HEK293 (cell line): Measurements from ENCODE around the gene MAD2L1BP.

Experiments
- CTCF ChIA-PET: fragments of 350-600 bp; formaldehyde crosslinking; extraction: SDS; loops from one replicate; lab custom pipeline; 2021; ENCODE audit warnings: antibody characterized with exemption; lab: Yijun Ruan, JAX
- POLR2A ChIA-PET: fragments of 300-600 bp; formaldehyde crosslinking; extraction: SDS; loops from one replicate; lab custom pipeline; 2020; ENCODE audit warnings: antibody characterized with exemption, inconsistent platforms; lab: Yijun Ruan, JAX
- H3K27ac ChIP-seq: fragments of 200-500 bp; sonication (Bioruptor generic); 2 replicates; pipeline ENCODE4 v1.5.1; 2014; ENCODE audit warnings: low read depth, low read length, control low read depth, inconsistent platforms; ENCODE audit errors: extremely low read depth
- H3K36me3 ChIP-seq, 2 experiments: fragments of 200-500 bp in 1 of 2; sonication (Bioruptor generic) in 1 of 2; 1 replicate in 1 of 2; 2 replicates in 1 of 2; pipeline ENCODE4 v1.5.1; 2014 to 2017; ENCODE audit warnings: inconsistent platforms in 2 of 2, low read length in 2 of 2; ENCODE audit not compliant: control insufficient read depth in 2 of 2, insufficient read depth in 1 of 2
- H3K4me1 ChIP-seq: fragments of 200-500 bp; sonication (Bioruptor generic); 2 replicates; pipeline ENCODE4 v1.5.1; 2014; ENCODE audit warnings: mild to moderate bottlenecking, low read length, inconsistent platforms; ENCODE audit not compliant: control insufficient read depth, insufficient read depth
- H3K4me3 ChIP-seq: 2 replicates; pipeline ENCODE4 v1.5.1; 2011; ENCODE audit warnings: low read depth, mild to moderate bottlenecking, control low read depth, low read length, moderate library complexity
- H3K9me3 ChIP-seq: fragments of 200-500 bp; sonication (Bioruptor generic); 2 replicates; pipeline ENCODE4 v1.5.1; 2014; ENCODE audit warnings: low read depth, low read length, inconsistent platforms; ENCODE audit not compliant: control insufficient read depth, insufficient read depth
- IKZF3 ChIP-seq: fragments of 450-650 bp; IDR thresholded peaks from 2 replicates; pipeline ENCODE4 v1.5.0; 2018; ENCODE audit warnings: missing biosample characterization, mild to moderate bottlenecking, missing genetic modification characterization, moderate library complexity
- KLF1 ChIP-seq: fragments of 450-650 bp; formaldehyde crosslinking; IDR thresholded peaks from 2 replicates; pipeline ENCODE4 v1.5.1; 2016; ENCODE audit warnings: missing biosample characterization, missing genetic modification characterization
- ZBTB1 ChIP-seq: fragments of 450-650 bp; formaldehyde crosslinking; IDR thresholded peaks from 2 replicates; pipeline ENCODE4 v1.5.1; 2016; ENCODE audit warnings: missing biosample characterization, missing genetic modification characterization
- ZFHX2 ChIP-seq: fragments of 450-650 bp; formaldehyde crosslinking; conservative IDR thresholded peaks from 2 replicates; pipeline ENCODE4 v1.5.1; 2016; ENCODE audit warnings: missing biosample characterization, missing genetic modification characterization
- ZFP3 ChIP-seq: fragments of 450-650 bp; formaldehyde crosslinking; IDR thresholded peaks from 2 replicates; pipeline ENCODE4 v1.5.1; 2016; ENCODE audit warnings: low read depth, missing biosample characterization, missing genetic modification characterization
- ZNF132 ChIP-seq: fragments of 450-650 bp; formaldehyde crosslinking; IDR thresholded peaks from 2 replicates; pipeline ENCODE4 v1.5.1; 2017; ENCODE audit warnings: missing biosample characterization, missing genetic modification characterization, borderline replicate concordance
- ZNF138 ChIP-seq: fragments of 450-650 bp; formaldehyde crosslinking; IDR thresholded peaks from 2 replicates; pipeline ENCODE4 v1.5.1; 2016; ENCODE audit warnings: missing biosample characterization, missing genetic modification characterization, borderline replicate concordance
- ZNF157 ChIP-seq: fragments of 450-650 bp; formaldehyde crosslinking; IDR thresholded peaks from 2 replicates; pipeline ENCODE4 v1.5.1; 2016; ENCODE audit warnings: missing biosample characterization, missing genetic modification characterization
- ZNF16 ChIP-seq: fragments of 450-650 bp; formaldehyde crosslinking; IDR thresholded peaks from 2 replicates; pipeline ENCODE4 v1.5.1; 2016; ENCODE audit warnings: low read depth, missing biosample characterization, missing genetic modification characterization
- ZNF169 ChIP-seq: fragments of 450-650 bp; formaldehyde crosslinking; IDR thresholded peaks from 2 replicates; pipeline ENCODE4 v1.5.1; 2016; ENCODE audit warnings: missing biosample characterization, missing genetic modification characterization
- ZNF214 ChIP-seq: fragments of 450-650 bp; formaldehyde crosslinking; IDR thresholded peaks from 2 replicates; pipeline ENCODE4 v1.5.1; 2017; ENCODE audit warnings: missing biosample characterization, mild to moderate bottlenecking, missing genetic modification characterization, borderline replicate concordance
- ZNF274 ChIP-seq, 2 experiments: fragments of 200-500 bp in 1 of 2; fragments of 450-650 bp in 1 of 2; sonication (Bioruptor generic) in 1 of 2; formaldehyde crosslinking in 1 of 2; IDR thresholded peaks; 2 replicates each; pipeline versions ENCODE4 v1.5.1 to v1.6.1; 2014 to 2016; ENCODE audit warnings: borderline replicate concordance in 1 of 2, inconsistent platforms in 1 of 2, low read length in 1 of 2, missing biosample characterization in 1 of 2, missing genetic modification characterization in 1 of 2
- ZNF311 ChIP-seq: fragments of 450-650 bp; formaldehyde crosslinking; IDR thresholded peaks from 2 replicates; pipeline ENCODE4 v1.5.1; 2017; ENCODE audit warnings: missing biosample characterization, missing genetic modification characterization, borderline replicate concordance
- ZNF324 ChIP-seq: fragments of 450-650 bp; formaldehyde crosslinking; IDR thresholded peaks from 2 replicates; pipeline ENCODE4 v1.5.1; 2016; ENCODE audit warnings: missing biosample characterization, missing genetic modification characterization
- ZNF433 ChIP-seq: fragments of 450-650 bp; formaldehyde crosslinking; IDR thresholded peaks from 2 replicates; pipeline ENCODE4 v1.5.1; 2016; ENCODE audit warnings: missing biosample characterization, missing genetic modification characterization, low read depth
- ZNF530 ChIP-seq: fragments of 450-650 bp; formaldehyde crosslinking; IDR thresholded peaks from 2 replicates; pipeline ENCODE4 v1.5.1; 2016; ENCODE audit warnings: low read depth, missing biosample characterization, missing genetic modification characterization
- ZNF544 ChIP-seq: fragments of 450-650 bp; formaldehyde crosslinking; IDR thresholded peaks from 2 replicates; pipeline ENCODE4 v1.5.0; 2017; ENCODE audit warnings: missing biosample characterization, missing genetic modification characterization
- ZNF571 ChIP-seq: fragments of 450-650 bp; formaldehyde crosslinking; IDR thresholded peaks from 2 replicates; pipeline ENCODE4 v1.5.0; 2017; ENCODE audit warnings: missing biosample characterization, missing genetic modification characterization
- ZNF610 ChIP-seq: fragments of 450-650 bp; formaldehyde crosslinking; IDR thresholded peaks from 2 replicates; pipeline ENCODE4 v1.5.1; 2016; ENCODE audit warnings: missing biosample characterization, missing genetic modification characterization, borderline replicate concordance
- ZNF677 ChIP-seq: fragments of 450-650 bp; IDR thresholded peaks from 2 replicates; pipeline ENCODE4 v1.5.0; 2018; ENCODE audit warnings: missing biosample characterization, mild to moderate bottlenecking, missing genetic modification characterization, moderate library complexity
- ZNF777 ChIP-seq: fragments of 450-650 bp; formaldehyde crosslinking; IDR thresholded peaks from 2 replicates; pipeline ENCODE4 v1.5.1; 2017; ENCODE audit warnings: missing biosample characterization, missing genetic modification characterization, borderline replicate concordance
- ZSCAN30 ChIP-seq: fragments of 450-650 bp; IDR thresholded peaks from 2 replicates; pipeline ENCODE4 v1.5.1; 2018; ENCODE audit warnings: missing biosample characterization, mild to moderate bottlenecking, missing genetic modification characterization, moderate library complexity
- TF ChIP-seq, protein P1 (sequence below): fragments of 450-650 bp; formaldehyde crosslinking; IDR thresholded peaks from 2 replicates; pipeline ENCODE4 v1.5.1; 2016; ENCODE audit warnings: missing biosample characterization, missing genetic modification characterization
- TF ChIP-seq, protein P2 (sequence below): fragments of 450-650 bp; formaldehyde crosslinking; IDR thresholded peaks from 2 replicates; pipeline ENCODE4 v1.5.1; 2016; ENCODE audit warnings: missing biosample characterization, missing genetic modification characterization
- TF ChIP-seq, protein P3 (sequence below): fragments of 450-650 bp; formaldehyde crosslinking; IDR thresholded peaks from 2 replicates; pipeline ENCODE4; 2016; ENCODE audit warnings: missing biosample characterization, missing genetic modification characterization
- TF ChIP-seq, protein P4 (sequence below): fragments of 450-650 bp; formaldehyde crosslinking; IDR thresholded peaks from 2 replicates; pipeline ENCODE4 v1.5.1; 2017; ENCODE audit warnings: missing biosample characterization, missing genetic modification characterization
- TF ChIP-seq, protein P5 (sequence below): fragments of 450-650 bp; formaldehyde crosslinking; IDR thresholded peaks from 2 replicates; pipeline ENCODE4 v1.5.1; 2016; ENCODE audit warnings: missing biosample characterization, missing genetic modification characterization
- TF ChIP-seq, protein P6 (sequence below): fragments of 450-650 bp; formaldehyde crosslinking; IDR thresholded peaks from 2 replicates; pipeline ENCODE4 v1.5.1; 2017; ENCODE audit warnings: missing biosample characterization, missing genetic modification characterization

The MAD2L1BP gene

DNA sequence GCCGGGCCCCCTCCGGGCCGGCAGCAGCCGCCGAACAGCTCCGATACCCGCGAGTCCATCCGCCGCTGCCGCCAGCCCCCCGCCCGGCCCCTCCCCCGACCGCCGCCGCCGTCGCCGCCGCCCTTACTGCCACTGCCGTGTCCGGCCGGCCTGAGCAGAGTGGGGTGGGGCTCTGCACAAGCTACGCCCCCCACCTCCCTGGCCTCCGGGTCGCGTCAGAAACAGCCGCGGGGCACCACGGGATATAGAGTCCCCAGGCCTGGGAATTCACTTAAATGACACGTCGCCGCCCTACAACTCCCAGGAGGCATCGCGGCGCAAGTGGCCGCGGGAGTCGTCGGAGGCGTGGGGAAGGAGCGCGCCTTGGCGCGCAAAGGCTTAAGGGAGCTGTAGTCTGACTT, 6.5 kb upstream of the MAD2L1BP start, which contains the start of gene GTPBP2:
Gene GTPBP2, minus strand, starts transcription at position 161 of the 401 bp plus-strand sequence. Its CDS starts 102 bp downstream, at position 59.
- Histone ChIP-seq H3K4me1 (0 out of 2 replicates have a peak, but pooled peaks cover 8% of the 10 kb centered on the region), H3K9me3 (no peaks in the 10 kb centered on the region), H3K27ac (peak within 1 kb of the TSS; percentile 90), H3K4me3 (peak within 1 kb of the TSS; percentile 77), H3K36me3 (peaks cover 0 to 23% of the 10 kb centered on the region in 2 experiments; a peak in 2 of 3 replicates)
- ChIA-PET POLR2A (interaction anchor here (0.5 to 4.2 kb wide), 41 partner anchors 8 to 759 kb away, joined by 3 to 40 read pairs (median 5); partner anchors contain the start of genes AARS2, CNPY3, HSP90AB1 and MRPS18A), CTCF (interaction anchor here (0.8 to 2.6 kb wide), 6 partner anchors 16 to 50 kb away, joined by 3 to 15 read pairs (median 4); no protein-coding TSS in a partner anchor)
- no peak for TF ChIP-seq ZNF132
- no peak for TF ChIP-seq ZNF169 (tag by site-specific recombination)
- TF ChIP-seq ZNF138 (tag by site-specific recombination): no peak
- no peak for TF ChIP-seq ZNF157 (tag by site-specific recombination)
- TF ChIP-seq, protein P1, sequence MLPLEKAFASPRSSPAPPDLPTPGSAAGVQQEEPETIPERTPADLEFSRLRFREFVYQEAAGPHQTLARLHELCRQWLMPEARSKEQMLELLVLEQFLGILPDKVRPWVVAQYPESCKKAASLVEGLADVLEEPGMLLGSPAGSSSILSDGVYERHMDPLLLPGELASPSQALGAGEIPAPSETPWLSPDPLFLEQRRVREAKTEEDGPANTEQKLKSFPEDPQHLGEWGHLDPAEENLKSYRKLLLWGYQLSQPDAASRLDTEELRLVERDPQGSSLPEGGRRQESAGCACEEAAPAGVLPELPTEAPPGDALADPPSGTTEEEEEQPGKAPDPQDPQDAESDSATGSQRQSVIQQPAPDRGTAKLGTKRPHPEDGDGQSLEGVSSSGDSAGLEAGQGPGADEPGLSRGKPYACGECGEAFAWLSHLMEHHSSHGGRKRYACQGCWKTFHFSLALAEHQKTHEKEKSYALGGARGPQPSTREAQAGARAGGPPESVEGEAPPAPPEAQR (tag by site-specific recombination): no peak
- TF ChIP-seq ZFHX2 (tag by site-specific recombination): peak; percentile 63
- no peak for TF ChIP-seq ZNF274 (IDR thresholded peaks at IDR 0.05; ENCODE audit: low read length)
- no peak for TF ChIP-seq ZNF274 (tag by site-specific recombination; IDR thresholded peaks at IDR 0.05; ENCODE audit: borderline replicate concordance)
- peak; percentile 6; the same call in 1 of the 2 replicates for TF ChIP-seq ZSCAN30 (tag by site-specific recombination)
- no peak for TF ChIP-seq ZFP3
- TF ChIP-seq, protein P2, sequence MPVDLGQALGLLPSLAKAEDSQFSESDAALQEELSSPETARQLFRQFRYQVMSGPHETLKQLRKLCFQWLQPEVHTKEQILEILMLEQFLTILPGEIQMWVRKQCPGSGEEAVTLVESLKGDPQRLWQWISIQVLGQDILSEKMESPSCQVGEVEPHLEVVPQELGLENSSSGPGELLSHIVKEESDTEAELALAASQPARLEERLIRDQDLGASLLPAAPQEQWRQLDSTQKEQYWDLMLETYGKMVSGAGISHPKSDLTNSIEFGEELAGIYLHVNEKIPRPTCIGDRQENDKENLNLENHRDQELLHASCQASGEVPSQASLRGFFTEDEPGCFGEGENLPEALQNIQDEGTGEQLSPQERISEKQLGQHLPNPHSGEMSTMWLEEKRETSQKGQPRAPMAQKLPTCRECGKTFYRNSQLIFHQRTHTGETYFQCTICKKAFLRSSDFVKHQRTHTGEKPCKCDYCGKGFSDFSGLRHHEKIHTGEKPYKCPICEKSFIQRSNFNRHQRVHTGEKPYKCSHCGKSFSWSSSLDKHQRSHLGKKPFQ (tag by site-specific recombination): no peak
- TF ChIP-seq ZNF544: no peak
- TF ChIP-seq ZNF677 (tag by site-specific recombination): no peak
- no peak for TF ChIP-seq ZNF610
- no peak for TF ChIP-seq ZNF530 (tag by site-specific recombination)
- TF ChIP-seq ZNF433 (tag by site-specific recombination): no peak
- TF ChIP-seq, protein P3, sequence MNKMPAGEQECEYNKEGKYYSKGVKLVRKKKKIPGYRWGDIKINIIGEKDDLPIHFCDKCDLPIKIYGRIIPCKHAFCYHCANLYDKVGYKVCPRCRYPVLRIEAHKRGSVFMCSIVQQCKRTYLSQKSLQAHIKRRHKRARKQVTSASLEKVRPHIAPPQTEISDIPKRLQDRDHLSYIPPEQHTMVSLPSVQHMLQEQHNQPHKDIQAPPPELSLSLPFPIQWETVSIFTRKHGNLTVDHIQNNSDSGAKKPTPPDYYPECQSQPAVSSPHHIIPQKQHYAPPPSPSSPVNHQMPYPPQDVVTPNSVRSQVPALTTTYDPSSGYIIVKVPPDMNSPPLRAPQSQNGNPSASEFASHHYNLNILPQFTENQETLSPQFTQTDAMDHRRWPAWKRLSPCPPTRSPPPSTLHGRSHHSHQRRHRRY (tag by site-specific recombination): no peak
- TF ChIP-seq ZNF16 (tag by site-specific recombination): no peak
- TF ChIP-seq, protein P4, sequence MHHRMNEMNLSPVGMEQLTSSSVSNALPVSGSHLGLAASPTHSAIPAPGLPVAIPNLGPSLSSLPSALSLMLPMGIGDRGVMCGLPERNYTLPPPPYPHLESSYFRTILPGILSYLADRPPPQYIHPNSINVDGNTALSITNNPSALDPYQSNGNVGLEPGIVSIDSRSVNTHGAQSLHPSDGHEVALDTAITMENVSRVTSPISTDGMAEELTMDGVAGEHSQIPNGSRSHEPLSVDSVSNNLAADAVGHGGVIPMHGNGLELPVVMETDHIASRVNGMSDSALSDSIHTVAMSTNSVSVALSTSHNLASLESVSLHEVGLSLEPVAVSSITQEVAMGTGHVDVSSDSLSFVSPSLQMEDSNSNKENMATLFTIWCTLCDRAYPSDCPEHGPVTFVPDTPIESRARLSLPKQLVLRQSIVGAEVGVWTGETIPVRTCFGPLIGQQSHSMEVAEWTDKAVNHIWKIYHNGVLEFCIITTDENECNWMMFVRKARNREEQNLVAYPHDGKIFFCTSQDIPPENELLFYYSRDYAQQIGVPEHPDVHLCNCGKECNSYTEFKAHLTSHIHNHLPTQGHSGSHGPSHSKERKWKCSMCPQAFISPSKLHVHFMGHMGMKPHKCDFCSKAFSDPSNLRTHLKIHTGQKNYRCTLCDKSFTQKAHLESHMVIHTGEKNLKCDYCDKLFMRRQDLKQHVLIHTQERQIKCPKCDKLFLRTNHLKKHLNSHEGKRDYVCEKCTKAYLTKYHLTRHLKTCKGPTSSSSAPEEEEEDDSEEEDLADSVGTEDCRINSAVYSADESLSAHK (tag by site-specific recombination): no peak
- TF ChIP-seq, protein P5, sequence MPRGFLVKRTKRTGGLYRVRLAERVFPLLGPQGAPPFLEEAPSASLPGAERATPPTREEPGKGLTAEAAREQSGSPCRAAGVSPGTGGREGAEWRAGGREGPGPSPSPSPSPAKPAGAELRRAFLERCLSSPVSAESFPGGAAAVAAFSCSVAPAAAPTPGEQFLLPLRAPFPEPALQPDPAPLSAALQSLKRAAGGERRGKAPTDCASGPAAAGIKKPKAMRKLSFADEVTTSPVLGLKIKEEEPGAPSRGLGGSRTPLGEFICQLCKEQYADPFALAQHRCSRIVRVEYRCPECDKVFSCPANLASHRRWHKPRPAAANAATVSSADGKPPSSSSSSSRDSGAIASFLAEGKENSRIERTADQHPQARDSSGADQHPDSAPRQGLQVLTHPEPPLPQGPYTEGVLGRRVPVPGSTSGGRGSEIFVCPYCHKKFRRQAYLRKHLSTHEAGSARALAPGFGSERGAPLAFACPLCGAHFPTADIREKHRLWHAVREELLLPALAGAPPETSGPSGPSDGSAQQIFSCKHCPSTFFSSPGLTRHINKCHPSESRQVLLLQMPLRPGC: no peak
- no peak for TF ChIP-seq ZNF324 (tag by site-specific recombination)
- TF ChIP-seq ZNF214 (tag by site-specific recombination): no peak
- no peak for TF ChIP-seq ZNF777 (tag by site-specific recombination)
- no peak for TF ChIP-seq ZNF571 (tag by site-specific recombination)
- peak; percentile 3; the same call in 1 of the 2 replicates for TF ChIP-seq KLF1
- TF ChIP-seq IKZF3 (tag by site-specific recombination): no peak
- no peak for TF ChIP-seq ZNF311 (tag by site-specific recombination)
- TF ChIP-seq, protein P6, sequence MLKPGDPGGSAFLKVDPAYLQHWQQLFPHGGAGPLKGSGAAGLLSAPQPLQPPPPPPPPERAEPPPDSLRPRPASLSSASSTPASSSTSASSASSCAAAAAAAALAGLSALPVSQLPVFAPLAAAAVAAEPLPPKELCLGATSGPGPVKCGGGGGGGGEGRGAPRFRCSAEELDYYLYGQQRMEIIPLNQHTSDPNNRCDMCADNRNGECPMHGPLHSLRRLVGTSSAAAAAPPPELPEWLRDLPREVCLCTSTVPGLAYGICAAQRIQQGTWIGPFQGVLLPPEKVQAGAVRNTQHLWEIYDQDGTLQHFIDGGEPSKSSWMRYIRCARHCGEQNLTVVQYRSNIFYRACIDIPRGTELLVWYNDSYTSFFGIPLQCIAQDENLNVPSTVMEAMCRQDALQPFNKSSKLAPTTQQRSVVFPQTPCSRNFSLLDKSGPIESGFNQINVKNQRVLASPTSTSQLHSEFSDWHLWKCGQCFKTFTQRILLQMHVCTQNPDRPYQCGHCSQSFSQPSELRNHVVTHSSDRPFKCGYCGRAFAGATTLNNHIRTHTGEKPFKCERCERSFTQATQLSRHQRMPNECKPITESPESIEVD: no peak
- TF ChIP-seq ZBTB1: no peak
